Small intestine (tissue), 7 donors: ENCODE results near the gene NOL7. TPM values are rescaled to one million over a fixed set of nuclear protein-coding genes. Genes with fewer than 3 reads are reported as not detected.

Experiments
- DNase-seq, 2 donors: peaks; one replicate each; pipeline versions ENCODE4 v3.0.0 to v3.0.0-alpha.2; 2013
- FAIRE-seq: peaks from 2 replicates; lab custom pipeline; 2012; peaks lifted over from hg19 to GRCh38; lab: Jason Lieb, UNC
- H3K27ac ChIP-seq, 3 donors: one replicate each; pipeline ENCODE4 v1.5.1; 2013; ENCODE audit warnings: low read length in 2 of 3, mild to moderate bottlenecking in 2 of 3, control low read depth in 1 of 3, inconsistent platforms in 1 of 3, low read depth in 1 of 3, moderate library complexity in 1 of 3
- H3K27me3 ChIP-seq, 3 donors: one replicate each; pipeline ENCODE4 v1.6.1; 2013; ENCODE audit warnings: low read length in 3 of 3, inconsistent platforms in 1 of 3; ENCODE audit not compliant: control insufficient read depth in 3 of 3, insufficient read depth in 3 of 3
- H3K36me3 ChIP-seq, 3 donors: one replicate each; pipeline ENCODE4 v1.6.1; 2013; ENCODE audit warnings: low read length in 3 of 3, inconsistent platforms in 1 of 3, low read depth in 1 of 3, mild to moderate bottlenecking in 1 of 3, moderate library complexity in 1 of 3; ENCODE audit not compliant: control insufficient read depth in 3 of 3, insufficient read depth in 2 of 3
- H3K4me1 ChIP-seq, 3 donors: one replicate each; pipeline ENCODE4 v1.6.1; 2013; ENCODE audit warnings: low read length in 2 of 3, inconsistent platforms in 1 of 3, low read depth in 1 of 3, mild to moderate bottlenecking in 1 of 3, moderate library complexity in 1 of 3; ENCODE audit not compliant: control insufficient read depth in 3 of 3, insufficient read depth in 2 of 3
- H3K4me3 ChIP-seq, 3 donors: one replicate each; pipeline ENCODE4 v1.5.1; 2013; ENCODE audit warnings: low read length in 3 of 3, control low read depth in 1 of 3, inconsistent platforms in 1 of 3, low read depth in 1 of 3, mild to moderate bottlenecking in 1 of 3, moderate library complexity in 1 of 3
- H3K9me3 ChIP-seq, 2 donors: one replicate each; pipeline ENCODE4 v1.6.1; 2013; ENCODE audit warnings: low read depth in 1 of 2, low read length in 1 of 2; ENCODE audit not compliant: control insufficient read depth in 2 of 2, insufficient read depth in 1 of 2
- WGBS, 3 donors: extraction: QIAGEN DNeasy Blood & Tissue Kit; methylation state at CpG; one replicate each; pipeline ENCODE4 v1.1.7; 2013; 5-methylcytosine and 5-hydroxymethylcytosine counted together
- polyA plus RNA-seq, 4 donors: library from polyadenylated mRNA; stranded (reverse) in 3 of 4; unstranded in 1 of 4; fragments of 200-250 nt in 3 of 4; fragments of 120-200 nt in 1 of 4; gene quantifications; one replicate each; pipeline versions ENCODE4 v1.2.1 to v1.2.3, GENCODE V29; 2013
- donor health status: healthy with polysubstance abuse.
- donor health status: control.
- donor health status: control.
- donor health status: Bipolar disorder and iron deficiency.
- donor health status: healthy.

Gene NOL7
- polyA plus RNA-seq, 4 donors, result 62.6 to 80.2 (median 74.2) TPM

- FAIRE-seq, result no peak
- DNase-seq, result no peak
- peaks cover 0 to 9% (median 2%) of the 10 kb centered on the region in 3 donors for H3K36me3 ChIP-seq
These were observed 33.7 kb downstream of the NOL7 start for GRCh38 chr6:13648850-13649249.

GRCh38 chr6:13649393-13649792 lies 34.3 kb downstream of the NOL7 start:
- WGBS, 3 donors, result 84 to 95% (median 88%) methylated on average over 4 of the region's 4 CpGs
- Histone ChIP-seq H3K27me3 (no peaks in the 10 kb centered on the region), H3K4me1 (no peaks in the 10 kb centered on the region), H3K36me3 (peaks cover 0 to 9% (median under 1%) of the 10 kb centered on the region in 3 donors), H3K4me3 (no peak overlapping the region), H3K27ac (no peak overlapping the region), H3K9me3 (no peaks in the 10 kb centered on the region)
- FAIRE-seq (no peak), DNase-seq (no peak)

More at GRCh38 chr6:13648850-13649249, 33.7 kb downstream of the NOL7 start:
- Histone ChIP-seq H3K27ac (no peak overlapping the region), H3K27me3 (no peaks in the 10 kb centered on the region), H3K4me3 (no peak overlapping the region), H3K9me3 (no peaks in the 10 kb centered on the region), H3K4me1 (no peaks in the 10 kb centered on the region)

GRCh38 chr6:13653296-13653695 lies 38.2 kb downstream of the NOL7 start:
- H3K4me1 ChIP-seq, result no peaks in the 10 kb centered on the region
- DNase-seq (no peak), FAIRE-seq (no peak)
- no peaks in the 10 kb centered on the region for H3K27me3 ChIP-seq
- H3K27ac ChIP-seq, result no peak overlapping the region
- H3K9me3 ChIP-seq, result no peaks in the 10 kb centered on the region
- no peak overlapping the region for H3K4me3 ChIP-seq
- whole genome bisulfite sequencing, 3 donors, result 91 to 93% (median 92%) methylated on average over 2 of the region's 2 CpGs
- H3K36me3 ChIP-seq, result peaks cover 0 to 7% (median 0%) of the 10 kb centered on the region in 3 donors

GRCh38 chr6:13654496-13654895 lies 39.4 kb downstream of the NOL7 start:
- Histone ChIP-seq H3K4me3 (no peak overlapping the region), H3K27me3 (no peaks in the 10 kb centered on the region), H3K27ac (no peak overlapping the region), H3K4me1 (no peaks in the 10 kb centered on the region), H3K36me3 (peaks cover 0 to 7% (median 0%) of the 10 kb centered on the region in 3 donors), H3K9me3 (no peaks in the 10 kb centered on the region)
- no peak for DNase-seq
- FAIRE-seq, result no peak

GRCh38 chr6:13655700-13656099 lies 40.6 kb downstream of the NOL7 start:
- no peaks in the 10 kb centered on the region for H3K27me3 ChIP-seq
- H3K4me3 ChIP-seq, result no peak overlapping the region
- FAIRE-seq (no peak), DNase-seq (no peak)
- H3K4me1 ChIP-seq, result no peaks in the 10 kb centered on the region
- H3K36me3 ChIP-seq, result peaks cover 0 to 5% (median 0%) of the 10 kb centered on the region in 3 donors
- H3K27ac ChIP-seq, result no peak overlapping the region
- 83 to 93% (median 88%) methylated on average over 1 of the region's 1 CpG for WGBS, 3 donors
- no peaks in the 10 kb centered on the region for H3K9me3 ChIP-seq

- DNase-seq (no peak), FAIRE-seq (no peak)
- WGBS, 3 donors, result 93 to 100% (median 95%) methylated on average over 1 of the region's 1 CpG
- Histone ChIP-seq H3K27ac (no peak overlapping the region), H3K4me3 (no peak overlapping the region), H3K36me3 (peaks cover 0 to under 1% (median 0%) of the 10 kb centered on the region in 3 donors), H3K4me1 (peaks cover 0 to 4% (median 0%) of the 10 kb centered on the region in 3 donors), H3K27me3 (no peaks in the 10 kb centered on the region), H3K9me3 (no peaks in the 10 kb centered on the region)
These were observed 45.1 kb downstream of the NOL7 start for GRCh38 chr6:13660273-13660672.

- 97 to 100% (median 100%) methylated on average over 1 of the region's 1 CpG for WGBS, 3 donors
- FAIRE-seq (no peak), DNase-seq (no peak)
- no peak overlapping the region for H3K4me3 ChIP-seq
- no peaks in the 10 kb centered on the region for H3K27me3 ChIP-seq
- H3K36me3 ChIP-seq, result no peaks in the 10 kb centered on the region
- no peaks in the 10 kb centered on the region for H3K9me3 ChIP-seq
- H3K4me1 ChIP-seq, result peaks cover 0 to 5% (median 0%) of the 10 kb centered on the region in 3 donors
- H3K27ac ChIP-seq, result no peak overlapping the region
These were observed 45.8 kb downstream of the NOL7 start for GRCh38 chr6:13660893-13661292.

GRCh38 chr6:13661647-13662046 lies 46.5 kb downstream of the NOL7 start:
- Histone ChIP-seq H3K4me3 (no peak overlapping the region), H3K27me3 (no peaks in the 10 kb centered on the region), H3K9me3 (no peaks in the 10 kb centered on the region), H3K27ac (no peak overlapping the region), H3K36me3 (no peaks in the 10 kb centered on the region), H3K4me1 (peaks cover 0 to 5% (median 0%) of the 10 kb centered on the region in 3 donors)
- WGBS, 3 donors, result 76 to 97% (median 93%) methylated on average over 2 of the region's 2 CpGs
- DNase-seq (no peak), FAIRE-seq (no peak)

GRCh38 chr6:13662651-13663334 lies 47.7 kb downstream of the NOL7 start:
- no peaks in the 10 kb centered on the region for H3K36me3 ChIP-seq
- no peaks in the 10 kb centered on the region for H3K9me3 ChIP-seq
- FAIRE-seq (no peak), DNase-seq (no peak)
- H3K4me3 ChIP-seq, result no peak overlapping the region
- H3K27ac ChIP-seq, result no peak overlapping the region
- no peaks in the 10 kb centered on the region for H3K27me3 ChIP-seq
- WGBS, 3 donors, result 84 to 86% (median 85%) methylated on average over 3 of the region's 3 CpGs
- peaks cover 0 to 5% (median 0%) of the 10 kb centered on the region in 3 donors for H3K4me1 ChIP-seq
